H9 (cell line): ENCODE measurements around the gene GRIFIN. TPM values are rescaled to one million over a fixed set of nuclear protein-coding genes. Genes with fewer than 3 reads are reported as not detected.
A peak's percentile ranks its signal among the peaks of the same experiment; 100 is the strongest.

Experiments
- DNase-seq: peaks from one replicate; pipeline ENCODE4 v3.0.0-alpha.2; 2017
- H2AFZ ChIP-seq: one replicate; pipeline ENCODE4 v1.6.1; 2013; ENCODE audit warnings: mild to moderate bottlenecking, low read length, control low read depth, moderate library complexity
- H2AK5ac ChIP-seq: 2 replicates; pipeline ENCODE4 v1.6.1; 2013; ENCODE audit warnings: low read length, control low read depth, mixed read lengths; ENCODE audit not compliant: insufficient read length
- H2BK120ac ChIP-seq: one replicate; pipeline ENCODE4 v1.6.1; 2013; ENCODE audit warnings: low read depth, mild to moderate bottlenecking, low read length, control low read depth, inconsistent platforms; ENCODE audit not compliant: poor library complexity, severe bottlenecking
- H2BK12ac ChIP-seq: 2 replicates; pipeline ENCODE4 v1.6.1; 2013; ENCODE audit warnings: low read length, control low read depth, mixed read lengths, low read depth; ENCODE audit not compliant: insufficient read length
- H2BK15ac ChIP-seq: 2 replicates; pipeline ENCODE4 v1.6.1; 2013; ENCODE audit warnings: low read depth, low read length, control low read depth
- H2BK20ac ChIP-seq: one replicate; pipeline ENCODE4 v1.6.1; 2013; ENCODE audit warnings: low read depth, mild to moderate bottlenecking, low read length, control low read depth, inconsistent platforms; ENCODE audit not compliant: poor library complexity, severe bottlenecking
- H2BK5ac ChIP-seq: 2 replicates; pipeline ENCODE4 v1.6.1; 2013; ENCODE audit warnings: low read length, control low read depth, mixed read lengths; ENCODE audit not compliant: insufficient read length
- H3K14ac ChIP-seq: 2 replicates; pipeline ENCODE4 v1.6.1; 2013; ENCODE audit warnings: low read length, control low read depth; ENCODE audit not compliant: insufficient read depth
- H3K18ac ChIP-seq: 2 replicates; pipeline ENCODE4 v1.6.1; 2013; ENCODE audit warnings: low read depth, mild to moderate bottlenecking, mixed read lengths, low read length, control low read depth; ENCODE audit not compliant: insufficient read length
- H3K23ac ChIP-seq: 2 replicates; pipeline ENCODE4 v1.6.1; 2013; ENCODE audit warnings: low read length, control low read depth, mixed read lengths, low read depth; ENCODE audit not compliant: insufficient read length
- H3K23me2 ChIP-seq: 2 replicates; pipeline ENCODE4 v1.6.1; 2013; ENCODE audit warnings: low read depth, mild to moderate bottlenecking, mixed read lengths, low read length, control low read depth; ENCODE audit not compliant: insufficient read length, poor library complexity, severe bottlenecking
- H3K27ac ChIP-seq: 2 replicates; pipeline ENCODE4 v1.5.1; 2013; ENCODE audit warnings: low read length, control low read depth, mixed read lengths, low read depth; ENCODE audit not compliant: insufficient read length
- H3K27me3 ChIP-seq: 2 replicates; pipeline ENCODE4 v1.6.1; 2013; ENCODE audit warnings: low read length, control low read depth, inconsistent platforms; ENCODE audit not compliant: insufficient read depth
- H3K4ac ChIP-seq: 2 replicates; pipeline ENCODE4 v1.6.1; 2013; ENCODE audit warnings: low read depth, mild to moderate bottlenecking, control low read depth, inconsistent platforms, low read length, moderate library complexity
- H3K4me1 ChIP-seq: 2 replicates; pipeline ENCODE4 v1.6.1; 2013; ENCODE audit warnings: low read length, control low read depth, inconsistent platforms; ENCODE audit not compliant: insufficient read depth
- H3K4me2 ChIP-seq: 2 replicates; pipeline ENCODE4 v1.6.1; 2013; ENCODE audit warnings: low read length, control low read depth, mixed read lengths; ENCODE audit not compliant: insufficient read length, insufficient read depth
- H3K56ac ChIP-seq: 2 replicates; pipeline ENCODE4 v1.6.1; 2013; ENCODE audit warnings: low read depth, mild to moderate bottlenecking, mixed read lengths, low read length, control low read depth; ENCODE audit not compliant: insufficient read length
- H3K79me1 ChIP-seq: 2 replicates; pipeline ENCODE4 v1.6.1; 2013; ENCODE audit warnings: low read depth, mild to moderate bottlenecking, moderate library complexity, low read length, control low read depth, inconsistent platforms; ENCODE audit not compliant: insufficient read depth, poor library complexity, severe bottlenecking
- H3K79me2 ChIP-seq: 2 replicates; pipeline ENCODE4 v1.6.1; 2013; ENCODE audit warnings: low read length, control low read depth, inconsistent platforms; ENCODE audit not compliant: insufficient read depth
- H3K9ac ChIP-seq: 2 replicates; pipeline ENCODE4 v1.6.1; 2013; ENCODE audit warnings: low read length, control low read depth, mixed read lengths; ENCODE audit not compliant: insufficient read length; ENCODE audit errors: extremely low read depth
- H3K9me3 ChIP-seq: one replicate; pipeline ENCODE4 v1.6.1; 2013; ENCODE audit warnings: low read depth, low read length, inconsistent platforms; ENCODE audit not compliant: control insufficient read depth
- H3T11ph ChIP-seq: one replicate; pipeline ENCODE4 v1.6.1; 2013; ENCODE audit warnings: mild to moderate bottlenecking, low read length, control low read depth, inconsistent platforms
- H4K20me1 ChIP-seq: one replicate; pipeline ENCODE4 v1.6.1; 2013; ENCODE audit not compliant: control insufficient read depth, insufficient read length, insufficient read depth
- H4K5ac ChIP-seq: 2 replicates; pipeline ENCODE4 v1.6.1; 2013; ENCODE audit warnings: low read depth, mild to moderate bottlenecking, mixed read lengths, low read length, control low read depth; ENCODE audit not compliant: insufficient read length
- H4K8ac ChIP-seq: replicated peaks from 2 replicates; pipeline ENCODE4 v1.6.1; 2013; ENCODE audit warnings: low read length, control low read depth, mixed read lengths, low read depth; ENCODE audit not compliant: insufficient read length
- H4K91ac ChIP-seq: 2 replicates; pipeline ENCODE4 v1.6.1; 2013; ENCODE audit warnings: low read depth, mild to moderate bottlenecking, moderate library complexity, mixed read lengths, low read length, control low read depth; ENCODE audit not compliant: insufficient read length
- H3K27ac Mint-ChIP-seq, 3 experiments: 2 replicates in 2 of 3; 3 replicates in 1 of 3; pipeline ENCODE4 v1.8.0; 2020 to 2021; ENCODE audit warnings: mixed read lengths in 3 of 3, mild to moderate bottlenecking in 1 of 3, moderate library complexity in 1 of 3
- H3K27me3 Mint-ChIP-seq: 2 replicates; pipeline ENCODE4 v1.8.0; 2021; ENCODE audit warnings: low read depth, mild to moderate bottlenecking, moderate library complexity, mixed read lengths
- H3K36me3 Mint-ChIP-seq, 3 experiments: 2 replicates in 2 of 3; 3 replicates in 1 of 3; pipeline ENCODE4 v1.8.0; 2020 to 2021; ENCODE audit warnings: low read depth in 3 of 3, mixed read lengths in 3 of 3; ENCODE audit not compliant: insufficient read depth in 1 of 3
- H3K4me1 Mint-ChIP-seq, 2 experiments: 2 replicates each; pipeline ENCODE4 v1.8.0; 2020; ENCODE audit warnings: mixed read lengths in 2 of 2
- H3K4me3 Mint-ChIP-seq, 2 experiments: 2 replicates in 1 of 2; 3 replicates in 1 of 2; pipeline ENCODE4 v1.8.0; 2020 to 2021; ENCODE audit warnings: mild to moderate bottlenecking in 2 of 2, mixed read lengths in 2 of 2, moderate library complexity in 1 of 2
- H3K9me3 Mint-ChIP-seq, 2 experiments: 2 replicates in 1 of 2; 3 replicates in 1 of 2; pipeline ENCODE4 v1.8.0; 2020; ENCODE audit warnings: mild to moderate bottlenecking in 2 of 2, mixed read lengths in 2 of 2, moderate library complexity in 1 of 2
- CTCF ChIP-seq: fragments of 200-600 bp; sonication (generic); conservative IDR thresholded peaks from 3 replicates; pipeline ENCODE4 v1.8.0; 2021; ENCODE audit warnings: antibody characterized with exemption, mild to moderate bottlenecking
- WGBS: extraction: QIAGEN DNeasy Blood & Tissue Kit; methylation state at CpG from one replicate; pipeline ENCODE4 v1.1.7; 2013; ENCODE audit warnings: missing lambda C conversion rate, low lambda C conversion rate, mixed read lengths; ENCODE audit not compliant: insufficient read length; ENCODE audit errors: extremely low coverage; 5-methylcytosine and 5-hydroxymethylcytosine counted together
- total RNA-seq: library from RNA; stranded (reverse); gene quantifications from 2 replicates; pipeline ENCODE4 v1.2.1, GENCODE V29; 2021

GRIFIN gene
- total RNA-seq, 1 experiment from 2014 or later = not detected

- no CpG with 5 or more reads among the region's 27 CpGs for WGBS
- H3K4me3 Mint-ChIP-seq = no peak overlapping the region
Observed at GRCh38 chr7:2499719-2500430, 23.7 kb upstream of the GRIFIN start.

More at GRCh38 chr7:2499719-2500430, 23.7 kb upstream of the GRIFIN start:
- DNase-seq = no peak
- no peaks in the 10 kb centered on the region for H3K79me1 ChIP-seq
- no peak for TF ChIP-seq CTCF
- H2BK20ac ChIP-seq = no peak overlapping the region
- no peaks in the 10 kb centered on the region; a peak in 2 of 5 replicates for H3K9me3 Mint-ChIP-seq
- no peaks in the 10 kb centered on the region for H3K79me2 ChIP-seq
- H3K27ac ChIP-seq = no peak overlapping the region
- peak overlapping the region in 2 of 3 experiments; percentile 89 to 97; a peak in 4 of 7 replicates for H3K27ac Mint-ChIP-seq
- no peaks in the 10 kb centered on the region for H3K27me3 ChIP-seq
- H3K9me3 ChIP-seq = no peaks in the 10 kb centered on the region
- no peak overlapping the region for H3K4me2 ChIP-seq
- H3K56ac ChIP-seq = no peak overlapping the region
- peak overlapping the region; percentile 55 for H3K18ac ChIP-seq
- H2BK15ac ChIP-seq = no peak overlapping the region
- H3K23ac ChIP-seq = no peak overlapping the region
- no peak overlapping the region for H4K8ac ChIP-seq
- H4K20me1 ChIP-seq = no peaks in the 10 kb centered on the region
- no peaks in the 10 kb centered on the region; the same call in 1 of the 2 replicates for H3K27me3 Mint-ChIP-seq
- H3T11ph ChIP-seq = no peak overlapping the region
- no peak overlapping the region for H4K91ac ChIP-seq
- peaks cover 43 to 61% of the 10 kb centered on the region in 2 experiments for H3K4me1 Mint-ChIP-seq
- H3K14ac ChIP-seq = 0 out of 2 replicates have a peak overlapping the region, but pooled peaks have one; percentile 2
- H2BK12ac ChIP-seq = no peak overlapping the region
- H2AFZ ChIP-seq = no peak overlapping the region
- no peak overlapping the region for H3K4ac ChIP-seq
- no peak overlapping the region for H3K9ac ChIP-seq
- no peak overlapping the region for H4K5ac ChIP-seq
- H3K36me3 Mint-ChIP-seq = no peaks in the 10 kb centered on the region
- H3K4me1 ChIP-seq = no peaks in the 10 kb centered on the region; the same call in 1 of the 2 replicates
- no peak overlapping the region for H2AK5ac ChIP-seq
- no peak overlapping the region for H2BK120ac ChIP-seq
- H3K23me2 ChIP-seq = no peaks in the 10 kb centered on the region
- no peak overlapping the region for H2BK5ac ChIP-seq
